H1 (cell line): Measurements from ENCODE around the gene EMC10. TPM values are rescaled to one million over a fixed set of nuclear protein-coding genes. Genes with fewer than 3 reads are reported as not detected.

Experiments used
- EZH2 ChIP-seq: fragments of 200-600 bp; sonication (generic); IDR thresholded peaks from 2 replicates; pipeline ENCODE4 v1.7.1; 2012; ENCODE audit warnings: low read depth, mild to moderate bottlenecking, moderate library complexity, low read length, inconsistent platforms; ENCODE audit not compliant: severe bottlenecking
- HDAC6 ChIP-seq: IDR thresholded peaks from one replicate; pipeline ENCODE4 v1.7.1; 2012; ENCODE audit warnings: low read depth, mild to moderate bottlenecking, inconsistent platforms, low read length, moderate library complexity
- MAFK ChIP-seq: IDR thresholded peaks from 2 replicates; pipeline ENCODE4 v1.6.1; 2012; ENCODE audit warnings: low read depth, mild to moderate bottlenecking, improper control_type of control experiment, low read length
- SUZ12 ChIP-seq: fragments of 200-600 bp; sonication (generic); IDR thresholded peaks from 2 replicates; pipeline ENCODE4 v1.6.1; 2012; ENCODE audit warnings: mild to moderate bottlenecking, inconsistent platforms, low read length, moderate library complexity, mixed read lengths
- polyA plus RNA-seq, 7 experiments: library from polyadenylated mRNA; depleted of rRNA in 3 of 7; stranded (reverse) in 5 of 7; unstranded in 2 of 7; fragments of >200 nt in 5 of 7; fragments of 200-250 nt in 2 of 7; gene quantifications; 1 replicate in 5 of 7; 2 replicates in 1 of 7; 4 replicates in 1 of 7; pipeline versions ENCODE4 v1.2.1 to v1.2.3, GENCODE V29; 2011 to 2013; ENCODE audit warnings: missing spikeins in 2 of 7, mixed read lengths in 2 of 7
- total RNA-seq: library from RNA; stranded (reverse); fragmentation: NEBNext Ultra II Directional; extraction: Animal tissue kit (Norgen Biotek cat#: 25700); gene quantifications from 2 replicates; pipeline ENCODE4 v1.2.1, GENCODE V29; 2021

The EMC10 gene
- total and polyA plus RNA-seq, 2 of the 8 experiments (the other 6 are each of a cell fraction or from before 2014, with no cell fraction given), result 77.6 to 103 TPM

- TF ChIP-seq MAFK, result no peak
- TF ChIP-seq EZH2, result no peak
- TF ChIP-seq SUZ12, result no peak; the same call in 1 of the 2 replicates
- no peak for TF ChIP-seq HDAC6
Observed at GRCh38 chr19:50498219-50499056, 22.1 kb downstream of the EMC10 start (continued).
